H7 (cell line): ENCODE measurements around the gene TSPAN7. TPM values are rescaled to one million over a fixed set of nuclear protein-coding genes. Genes with fewer than 3 reads are reported as not detected.
A peak's percentile ranks its signal among the peaks of the same experiment; 100 is the strongest.

Experiments
- DNase-seq: peaks from one replicate; pipeline ENCODE4 v3.0.0; 2012
- H3K27me3 ChIP-seq: 2 replicates; pipeline ENCODE4 v1.6.0; 2011; ENCODE audit warnings: mild to moderate bottlenecking, low read length; ENCODE audit not compliant: control insufficient read depth, insufficient read depth
- H3K36me3 ChIP-seq: replicated peaks from 2 replicates; pipeline ENCODE4 v1.5.1; 2011; ENCODE audit warnings: low read length; ENCODE audit not compliant: control insufficient read depth, insufficient read depth
- H3K4me3 ChIP-seq: 2 replicates; pipeline ENCODE4 v1.5.1; 2011; ENCODE audit warnings: low read depth, mild to moderate bottlenecking, control low read depth, low read length, moderate library complexity; ENCODE audit not compliant: insufficient read depth
- total RNA-seq: library from RNA; depleted of rRNA; stranded (reverse); fragments of >200 nt; shearing (Covaris generic); gene quantifications from 2 replicates; pipeline ENCODE4 v1.2.3, GENCODE V29; 2014; rRNA removed

TSPAN7 gene, protein sequence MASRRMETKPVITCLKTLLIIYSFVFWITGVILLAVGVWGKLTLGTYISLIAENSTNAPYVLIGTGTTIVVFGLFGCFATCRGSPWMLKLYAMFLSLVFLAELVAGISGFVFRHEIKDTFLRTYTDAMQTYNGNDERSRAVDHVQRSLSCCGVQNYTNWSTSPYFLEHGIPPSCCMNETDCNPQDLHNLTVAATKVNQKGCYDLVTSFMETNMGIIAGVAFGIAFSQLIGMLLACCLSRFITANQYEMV
- 1.1 and 1.5 TPM in 2 replicates for total RNA-seq

DNA sequence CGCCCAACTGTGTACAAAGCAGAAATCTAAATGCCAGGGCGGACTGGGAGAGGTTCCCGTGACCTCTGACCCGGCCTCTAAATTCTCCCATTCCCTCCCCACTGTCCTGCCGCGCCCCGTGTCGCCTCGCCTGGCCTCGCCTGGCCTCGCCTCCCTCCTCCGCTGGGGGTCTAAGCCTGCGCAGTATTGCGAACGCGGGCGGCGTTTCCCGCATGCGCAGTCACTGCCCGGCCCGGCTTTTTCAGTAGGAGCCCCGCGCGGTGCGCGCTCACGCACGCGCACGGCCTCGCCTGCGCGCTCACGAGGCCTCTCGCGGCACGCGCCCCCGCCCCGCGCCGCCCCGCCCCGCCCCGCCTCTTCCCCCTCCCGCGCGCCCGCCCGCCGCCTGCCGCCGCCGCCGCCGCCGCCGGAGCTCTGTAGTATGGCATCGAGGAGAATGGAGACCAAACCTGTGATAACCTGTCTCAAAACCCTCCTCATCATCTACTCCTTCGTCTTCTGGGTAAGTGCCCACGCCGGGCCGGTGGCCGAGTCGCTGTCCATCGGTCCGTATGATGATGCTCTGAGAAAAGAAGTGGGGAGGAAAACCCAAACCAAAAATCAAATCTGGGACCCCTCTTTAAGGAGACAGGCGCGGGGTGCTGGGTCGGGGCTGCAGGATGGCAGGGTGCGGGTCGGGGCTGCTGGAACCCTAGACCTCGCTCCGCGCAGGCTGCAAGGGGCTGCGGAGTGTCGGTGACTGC, at the start of gene TSPAN7:
Gene TSPAN7, plus strand, starts transcription at position 417 of the 743 bp plus-strand sequence. Its CDS starts 5 bp downstream, at position 422.
- Histone ChIP-seq H3K4me3 (peak within 1 kb of the TSS; percentile 50), H3K27me3 (peaks cover 12% of the 10 kb centered on the region), H3K36me3 (no peaks in the 10 kb centered on the region)
- DNase-seq = peak; percentile 85

DNA sequence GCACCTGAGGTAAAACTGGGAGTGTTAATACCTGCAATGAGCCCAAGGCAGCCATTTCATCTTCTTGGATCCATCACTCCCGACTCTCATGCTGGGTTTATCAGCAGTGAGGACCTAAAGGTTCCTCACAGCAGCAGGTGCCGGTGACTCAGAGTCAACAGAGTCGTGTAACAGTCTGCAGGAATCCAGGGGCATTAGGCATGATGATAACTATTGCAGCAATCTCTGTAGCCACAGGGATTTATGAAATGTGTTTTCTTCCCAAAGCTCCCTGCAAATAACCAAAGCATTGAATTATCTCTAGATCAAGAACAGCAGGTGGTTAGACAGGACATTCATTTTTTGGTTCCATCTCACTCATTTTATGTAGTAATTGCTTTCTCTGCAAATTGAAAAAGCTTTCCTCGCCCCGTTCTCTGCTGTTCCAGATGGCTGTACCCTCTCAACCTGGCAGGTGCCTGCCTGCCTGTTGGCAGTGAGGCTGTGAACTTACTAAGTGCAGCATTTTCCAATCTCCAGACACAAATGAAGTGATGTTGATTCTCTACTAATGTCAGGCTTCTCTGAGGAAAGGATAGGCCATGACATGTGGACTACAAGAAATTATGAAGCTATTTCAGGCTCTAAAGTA, 48.1 kb upstream of the TSPAN7 start:
- no peak overlapping the region for H3K4me3 ChIP-seq
- H3K27me3 ChIP-seq = no peaks in the 10 kb centered on the region
- no peaks in the 10 kb centered on the region for H3K36me3 ChIP-seq
- no peak for DNase-seq

DNA sequence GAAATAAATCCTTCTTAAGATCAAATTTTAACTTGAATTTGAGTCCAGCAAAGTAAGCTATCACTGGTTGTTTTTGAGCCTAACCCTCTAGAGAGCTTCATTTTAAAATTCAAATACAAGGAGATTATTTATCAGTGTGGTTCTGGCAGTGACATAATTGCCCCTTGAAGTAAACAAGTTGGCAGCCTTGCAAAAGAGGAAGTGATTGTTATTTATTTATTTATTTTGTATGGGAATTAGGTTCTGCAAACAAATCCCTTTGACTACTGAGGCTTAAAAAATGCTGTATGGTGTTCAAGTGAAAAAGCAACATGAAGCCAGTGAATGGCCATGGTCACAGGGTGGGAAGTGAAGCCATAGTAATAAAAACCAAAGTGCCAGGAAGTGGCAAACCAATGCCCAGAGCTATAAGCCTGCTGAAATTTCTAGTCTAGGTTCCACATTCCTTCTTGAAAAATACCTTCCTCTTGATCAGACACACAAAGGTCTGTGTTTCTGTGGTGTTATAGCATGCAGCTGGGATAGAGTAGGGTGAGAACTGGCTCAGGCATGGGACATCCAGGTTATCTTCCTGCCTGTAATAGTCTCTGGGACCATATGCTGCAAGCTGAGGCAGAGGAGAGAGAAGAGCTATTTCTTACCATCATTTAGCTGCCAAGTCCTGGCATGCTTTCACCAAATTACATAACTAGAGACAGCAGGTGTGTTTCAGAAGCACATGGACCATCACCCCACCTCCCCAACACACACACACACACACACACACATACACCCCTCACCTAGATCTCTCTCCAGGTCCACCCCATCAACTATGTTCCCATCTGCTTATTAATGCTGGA, 47.1 kb upstream of the TSPAN7 start:
- DNase-seq = no peak
- H3K27me3 ChIP-seq = no peaks in the 10 kb centered on the region
- no peak overlapping the region for H3K4me3 ChIP-seq
- H3K36me3 ChIP-seq = no peaks in the 10 kb centered on the region

DNA sequence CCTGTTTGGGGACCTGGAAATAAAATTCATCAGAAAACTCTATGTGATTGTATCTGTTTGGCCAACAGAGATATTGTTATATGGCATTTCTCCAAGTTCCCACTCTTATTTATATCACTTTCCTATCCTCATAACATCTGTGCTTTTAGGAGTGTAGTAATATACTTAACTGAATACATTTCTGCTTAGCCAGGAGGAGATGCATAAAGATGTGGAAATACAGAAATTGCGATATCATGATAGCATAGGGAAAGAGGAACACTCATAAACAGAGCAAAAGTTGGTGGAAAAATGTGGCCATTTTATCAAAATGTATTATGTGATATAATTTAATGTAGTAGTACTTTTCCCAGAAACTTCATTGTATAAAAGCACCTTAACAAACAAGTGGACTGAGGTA, 46.1 kb upstream of the TSPAN7 start:
- Histone ChIP-seq H3K27me3 (no peaks in the 10 kb centered on the region), H3K4me3 (no peak overlapping the region), H3K36me3 (no peaks in the 10 kb centered on the region)
- DNase-seq = no peak

DNA sequence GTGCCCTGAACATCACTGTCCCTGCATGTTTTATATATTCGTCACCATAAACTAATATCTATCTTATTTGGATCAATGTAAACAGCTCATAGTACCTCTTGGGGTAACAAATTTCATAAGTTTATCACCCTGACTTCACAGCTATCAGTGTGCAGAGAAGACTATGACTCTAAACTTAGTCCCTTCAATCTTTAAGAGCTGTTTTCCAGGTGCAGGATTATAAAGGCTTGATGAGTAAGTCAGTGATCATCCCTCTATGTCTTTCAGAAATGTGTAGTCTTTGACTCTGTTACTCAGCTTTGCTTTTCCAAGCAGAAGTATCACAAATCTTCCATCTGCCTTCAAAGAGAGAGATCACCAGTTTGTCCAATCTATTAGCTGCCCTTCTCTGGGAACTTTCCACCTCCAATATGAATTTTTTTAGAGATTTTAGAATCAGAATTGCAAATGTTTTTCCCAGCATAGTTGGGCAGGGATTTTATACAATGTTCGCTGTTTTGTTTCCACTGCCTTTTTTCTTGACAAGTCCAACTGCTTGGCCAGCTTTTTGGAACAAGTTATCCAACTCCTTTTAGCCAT, 45.1 kb upstream of the TSPAN7 start:
- no peak overlapping the region for H3K4me3 ChIP-seq
- no peaks in the 10 kb centered on the region for H3K27me3 ChIP-seq
- DNase-seq = no peak
- no peaks in the 10 kb centered on the region for H3K36me3 ChIP-seq

DNA sequence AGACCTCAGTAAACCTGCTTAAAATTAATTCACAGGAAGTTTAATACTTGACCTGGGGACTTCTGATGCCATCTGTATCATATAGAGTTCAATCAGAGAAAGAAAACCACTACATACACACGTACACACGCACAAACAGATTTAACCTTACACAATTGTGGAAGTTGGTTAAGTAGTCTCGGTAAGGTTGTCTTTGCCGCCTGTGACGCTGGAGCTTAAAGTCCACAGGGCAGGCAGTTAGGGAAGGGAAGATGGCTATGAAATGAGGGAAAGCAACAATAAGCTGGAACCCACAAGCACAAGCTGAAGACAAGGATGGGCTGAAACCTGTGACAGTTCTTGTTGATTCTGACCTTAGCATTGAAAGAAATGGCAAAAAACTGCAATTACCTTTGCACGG, 41.7 kb upstream of the TSPAN7 start:
- H3K36me3 ChIP-seq = no peaks in the 10 kb centered on the region
- no peak for DNase-seq
- H3K27me3 ChIP-seq = no peaks in the 10 kb centered on the region
- H3K4me3 ChIP-seq = no peak overlapping the region

DNA sequence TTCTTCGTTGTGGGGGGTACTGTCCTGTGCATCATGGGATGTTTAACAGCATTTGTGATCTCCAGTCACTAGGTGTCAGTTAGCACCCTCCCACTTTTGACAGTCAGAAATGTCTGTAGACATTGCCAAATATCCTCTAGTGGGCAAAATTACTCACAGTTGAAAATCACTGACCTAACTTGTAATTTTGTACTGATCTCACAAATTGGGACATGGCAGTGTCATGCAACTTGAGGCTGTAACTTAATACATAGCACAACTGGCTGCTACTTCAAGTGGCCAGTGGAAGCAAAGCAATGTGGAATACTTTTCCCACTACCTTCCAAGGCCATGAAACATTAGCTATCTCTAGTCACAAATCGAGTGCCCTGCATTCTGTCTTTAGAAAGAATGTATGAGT, 23.2 kb upstream of the TSPAN7 start:
- no peak for DNase-seq
- Histone ChIP-seq H3K4me3 (no peak overlapping the region), H3K27me3 (no peaks in the 10 kb centered on the region), H3K36me3 (no peaks in the 10 kb centered on the region)

DNA sequence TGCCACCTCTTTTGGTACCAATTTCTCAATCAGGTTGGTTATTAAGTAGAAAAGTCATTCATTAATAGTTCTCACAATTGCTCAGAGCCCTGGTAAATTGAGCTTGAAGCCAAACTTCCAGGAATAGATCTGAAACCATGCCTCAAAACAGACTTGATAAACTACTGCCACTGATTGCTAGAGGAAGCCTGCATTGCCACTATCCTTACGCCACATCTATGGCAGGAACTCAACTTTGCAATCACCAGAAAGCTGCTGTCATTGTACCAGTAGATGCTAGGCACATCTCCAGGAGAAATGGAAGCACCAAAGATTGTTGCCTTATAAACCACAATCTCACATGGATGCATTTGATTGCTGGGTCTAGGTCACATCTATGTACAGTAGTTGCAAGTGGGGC, 21.6 kb upstream of the TSPAN7 start:
- DNase-seq = no peak
- H3K4me3 ChIP-seq = no peak overlapping the region
- H3K36me3 ChIP-seq = no peaks in the 10 kb centered on the region
- H3K27me3 ChIP-seq = no peaks in the 10 kb centered on the region

DNA sequence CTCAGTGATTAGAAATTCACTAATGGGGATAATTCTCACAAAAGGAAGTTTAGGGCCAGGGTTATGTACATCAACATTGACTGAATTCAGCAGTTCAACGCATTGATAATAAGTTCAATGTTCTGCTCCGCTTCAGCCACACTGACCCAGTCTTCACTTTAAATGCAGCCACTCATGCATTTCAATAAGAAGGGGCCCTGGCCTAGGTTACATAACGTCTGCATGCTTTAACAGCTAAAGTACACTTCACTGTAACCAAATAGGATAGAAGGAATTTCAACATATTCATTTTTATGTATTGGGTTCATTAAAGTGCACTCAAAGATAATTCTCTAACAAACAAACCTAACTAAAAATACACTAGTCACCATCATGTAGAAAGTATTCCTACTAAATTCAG, 12.8 kb upstream of the TSPAN7 start:
- H3K36me3 ChIP-seq = no peaks in the 10 kb centered on the region
- no peak for DNase-seq
- H3K27me3 ChIP-seq = no peaks in the 10 kb centered on the region
- no peak overlapping the region for H3K4me3 ChIP-seq

DNA sequence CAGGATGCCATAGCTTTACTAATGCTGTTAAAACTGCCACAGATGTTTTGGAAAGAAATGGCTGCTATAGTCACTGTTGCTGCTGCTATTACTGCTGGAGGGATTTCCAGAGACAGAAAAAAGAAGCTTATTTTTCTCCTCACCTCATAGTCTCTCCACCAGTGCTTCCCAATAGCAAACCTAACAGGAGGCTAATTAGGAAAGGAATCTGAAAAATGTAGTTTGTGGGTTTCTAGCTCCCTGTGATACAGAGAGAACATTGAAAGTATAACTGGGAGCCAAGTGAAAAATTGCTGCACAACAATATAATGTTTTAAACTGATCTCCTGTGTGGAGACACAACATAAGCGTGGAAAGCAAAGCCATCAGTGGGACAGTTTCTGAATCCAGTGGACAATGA, 8.6 kb upstream of the TSPAN7 start:
- no peaks in the 10 kb centered on the region for H3K27me3 ChIP-seq
- no peaks in the 10 kb centered on the region for H3K36me3 ChIP-seq
- no peak overlapping the region for H3K4me3 ChIP-seq
- DNase-seq = no peak

DNA sequence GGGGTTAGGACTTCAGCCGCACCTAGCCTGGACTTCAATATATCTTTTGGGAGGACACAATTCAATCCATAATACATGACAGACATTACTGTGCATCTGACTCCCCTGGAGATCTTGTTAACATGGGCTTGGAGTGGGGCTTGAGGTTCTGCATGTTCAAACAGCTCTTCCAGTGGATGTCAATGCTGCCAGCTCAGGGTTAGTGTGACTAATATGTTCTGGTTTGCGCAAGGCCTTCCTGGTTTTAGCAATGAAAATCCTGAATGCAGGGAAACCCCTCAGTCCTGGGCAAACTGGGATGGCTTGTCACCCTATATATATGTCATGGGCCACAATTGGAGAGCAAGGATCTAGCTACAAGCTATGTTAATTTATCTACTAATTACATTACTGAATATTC, 2.7 kb upstream of the TSPAN7 start:
- Histone ChIP-seq H3K27me3 (peaks cover 12% of the 10 kb centered on the region), H3K4me3 (no peak overlapping the region), H3K36me3 (no peaks in the 10 kb centered on the region)
- DNase-seq = no peak

DNA sequence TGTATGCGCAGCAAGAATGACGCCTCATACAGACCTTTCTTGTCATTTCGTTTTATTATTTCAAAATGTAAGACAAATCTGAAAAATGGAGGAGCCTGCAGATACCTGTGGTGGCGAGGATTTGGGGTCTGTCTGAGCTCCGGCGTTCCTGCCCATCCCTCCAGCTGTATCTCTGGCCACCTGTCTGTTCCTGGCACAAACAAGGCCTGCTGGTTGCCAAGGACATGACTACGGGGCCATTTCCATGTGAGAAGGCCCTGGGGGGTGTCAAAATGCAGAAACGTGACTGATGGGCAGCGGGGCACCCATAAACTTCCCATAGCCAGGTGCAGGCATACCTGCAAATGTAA, 591 bp upstream of the TSPAN7 start:
- Histone ChIP-seq H3K27me3 (peaks cover 12% of the 10 kb centered on the region), H3K36me3 (no peaks in the 10 kb centered on the region), H3K4me3 (peak overlapping the region; percentile 43)
- DNase-seq = no peak

DNA sequence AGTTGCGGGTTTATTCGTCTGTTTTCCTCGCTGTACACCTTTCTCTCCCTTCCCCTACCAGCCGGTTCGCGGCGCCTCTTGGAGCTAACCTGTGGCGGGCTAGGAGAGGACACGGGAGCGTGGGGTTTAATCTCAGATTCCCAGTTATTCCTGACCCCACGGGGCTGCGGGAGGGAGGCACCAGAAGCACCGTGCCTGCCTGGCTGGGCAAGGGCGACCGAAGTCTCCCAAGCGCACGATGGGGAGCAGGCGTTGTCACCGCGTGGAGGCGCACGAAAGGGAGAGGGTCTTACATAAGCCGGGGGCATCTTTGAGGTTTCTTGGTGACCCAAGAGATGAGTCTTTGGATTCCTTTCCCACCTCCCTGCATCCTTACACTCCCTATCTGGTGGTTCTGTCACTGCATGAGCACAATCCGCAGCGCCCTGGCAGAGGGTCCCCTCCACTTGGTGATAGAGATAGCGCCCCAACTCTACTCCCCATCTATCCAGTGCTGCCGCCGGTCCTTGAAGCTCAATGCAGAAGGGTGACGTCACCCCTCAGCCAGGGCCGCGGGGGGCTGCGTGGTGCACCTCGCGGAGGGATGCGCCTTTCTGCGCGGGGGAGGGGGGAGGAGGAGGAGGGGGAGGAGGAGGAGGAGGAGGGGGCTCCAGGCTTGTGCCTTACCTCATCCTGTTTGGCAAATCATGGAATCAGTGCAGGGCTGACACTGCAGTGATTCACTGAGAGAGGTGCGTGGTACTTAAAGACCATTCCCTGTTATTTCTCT, 793 bp downstream of the TSPAN7 start:
- Histone ChIP-seq H3K4me3 (peak overlapping the region; percentile 50), H3K36me3 (no peaks in the 10 kb centered on the region), H3K27me3 (peaks cover 12% of the 10 kb centered on the region)
- DNase-seq = peak; percentile 45

DNA sequence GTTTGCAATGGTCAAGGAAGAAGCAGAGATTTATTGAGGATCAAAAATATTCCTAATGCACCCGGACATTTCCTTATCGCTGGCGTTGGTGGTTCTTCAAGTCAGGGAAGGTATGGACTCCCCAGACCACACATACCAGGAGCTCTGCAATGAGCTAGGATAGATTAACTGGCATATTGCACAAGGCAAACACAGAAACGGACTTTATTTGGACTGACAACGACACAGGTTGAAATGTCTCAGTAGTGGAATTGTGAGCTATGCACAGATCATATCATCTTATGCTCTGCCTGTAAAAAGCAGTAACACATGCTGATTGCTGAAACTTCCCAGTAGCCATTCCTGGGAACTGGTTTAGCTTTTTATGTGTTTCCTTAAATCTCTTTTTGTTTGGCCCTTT, 1.7 kb downstream of the TSPAN7 start:
- no peaks in the 10 kb centered on the region for H3K36me3 ChIP-seq
- peaks cover 12% of the 10 kb centered on the region for H3K27me3 ChIP-seq
- no peak overlapping the region for H3K4me3 ChIP-seq
- no peak for DNase-seq
